ENCODE results near the gene MAST3. TPM values are rescaled to one million over a fixed set of nuclear protein-coding genes. Genes with fewer than 3 reads are reported as not detected.
A peak's percentile ranks its signal among the peaks of the same experiment; 100 is the strongest.

MAST3 gene
- total and polyA plus RNA-seq, 2 of the 13 experiments (the other 11 are each of a cell fraction or from before 2014, with no cell fraction given), result 4.1 to 4.6 TPM

GRCh38 chr19:18135712-18136584 lies 38.4 kb downstream of the MAST3 start (continued):
- TF ChIP-seq THRA (CRISPR knock-in tag; IDR thresholded peaks at IDR 0.05; ENCODE audit: borderline replicate concordance) (peak; percentile 45; the same call in 1 of the 2 replicates), MTA3 (CRISPR knock-in tag; IDR thresholded peaks at IDR 0.05) (no peak), ZNF784 (CRISPR knock-in tag; IDR thresholded peaks at IDR 0.05; ENCODE audit: borderline replicate concordance) (0 out of 2 replicates have a peak, but pooled peaks have one; percentile 64), STAT5B (CRISPR knock-in tag; IDR thresholded peaks at IDR 0.05) (no peak), ZNF17 (CRISPR knock-in tag; IDR thresholded peaks at IDR 0.05) (no peak), MATR3 (CRISPR knock-in tag; IDR thresholded peaks at IDR 0.05) (no peak), ZNF619 (CRISPR knock-in tag; IDR thresholded peaks at IDR 0.05) (no peak), ZNF281 (CRISPR knock-in tag; IDR thresholded peaks at IDR 0.05; ENCODE audit: borderline replicate concordance) (no peak; the same call in 1 of the 2 replicates), SKIL (CRISPR knock-in tag; IDR thresholded peaks at IDR 0.05; ENCODE audit: borderline replicate concordance) (no peak; the same call in 1 of the 2 replicates), DRAP1 (CRISPR knock-in tag; IDR thresholded peaks at IDR 0.05) (peak; percentile 87), CENPX (CRISPR knock-in tag; IDR thresholded peaks at IDR 0.05) (no peak), ZFP91 (CRISPR knock-in tag; IDR thresholded peaks at IDR 0.05; ENCODE audit: borderline replicate concordance) (peak; percentile 46; the same call in 1 of the 2 replicates), BORCS8-MEF2B (CRISPR knock-in tag; IDR thresholded peaks at IDR 0.05) (no peak), ZNF383 (CRISPR knock-in tag; IDR thresholded peaks at IDR 0.05; ENCODE audit: borderline replicate concordance) (no peak), ZNF121 (CRISPR knock-in tag; IDR thresholded peaks at IDR 0.05) (peak; percentile 74), EP300 (IDR thresholded peaks at IDR 0.05; ENCODE audit: low read depth in 2 of 2, low read length in 2 of 2) (peak in 1 of 2 experiments; percentile 87; a peak in 2 of 4 replicates), EP300 (CRISPR knock-in tag; IDR thresholded peaks at IDR 0.05; ENCODE audit: borderline replicate concordance) (peak; percentile 60)

Data from HepG2 (cell line).